ENCODE data around the gene MNX1.

GRCh38 chr7:157056246-157056645 lies 45.8 kb upstream of the MNX1 start:
- TF ChIP-seq POLR2AphosphoS5 (IDR thresholded peaks at IDR 0.05) (no peak), CTCF (IDR thresholded peaks at IDR 0.05) (no peak), EP300 (IDR thresholded peaks at IDR 0.05) (no peak), POLR2A (IDR thresholded peaks at IDR 0.05) (no peak)

Measured in sigmoid colon (tissue), 4 donors.